ENCODE results near the gene ZFP14.
A peak's percentile ranks its signal among the peaks of the same experiment; 100 is the strongest.

Gene ZFP14

GRCh38 chr19:36378625-36379509, at the start of gene ZFP14:
ZFP14 (minus strand) TSS chr19:36379201; CDS start chr19:36367892, 11,309 bp downstream.
- DNase-seq: peak; percentile 97

DNA sequence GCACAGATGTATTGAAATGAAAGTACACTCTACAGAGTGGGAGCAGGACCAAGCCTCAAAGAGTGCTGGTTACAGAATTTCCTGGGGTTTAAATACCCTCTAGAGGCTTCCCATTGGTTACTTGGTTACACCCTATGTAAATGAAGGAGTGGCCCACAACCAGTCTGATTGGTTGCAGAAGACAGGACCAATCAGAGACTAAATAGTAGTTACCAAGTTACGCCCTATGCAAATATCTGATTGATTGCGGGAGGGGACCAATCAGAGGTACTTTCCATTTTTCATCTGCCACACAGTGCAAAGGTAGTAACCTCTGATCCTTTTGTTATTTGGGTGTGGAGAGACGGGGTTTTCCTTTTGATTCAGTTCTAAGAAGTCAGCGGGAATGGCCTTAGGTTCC, 44.9 kb upstream of the ZFP14 start:
- no peak for DNase-seq

- no peak for DNase-seq
Observed at GRCh38 chr19:36421749-36422481, 42.9 kb upstream of the ZFP14 start.

- DNase-seq: no peak
Observed at GRCh38 chr19:36420961-36421748, 42.2 kb upstream of the ZFP14 start.

GRCh38 chr19:36418287-36419001, 39.4 kb upstream of the ZFP14 start, which contains the start of gene ZFP82:
ZFP82 (minus strand) TSS chr19:36418644; CDS start chr19:36409789, 8,855 bp downstream.
- DNase-seq: peak; percentile 82

DNA sequence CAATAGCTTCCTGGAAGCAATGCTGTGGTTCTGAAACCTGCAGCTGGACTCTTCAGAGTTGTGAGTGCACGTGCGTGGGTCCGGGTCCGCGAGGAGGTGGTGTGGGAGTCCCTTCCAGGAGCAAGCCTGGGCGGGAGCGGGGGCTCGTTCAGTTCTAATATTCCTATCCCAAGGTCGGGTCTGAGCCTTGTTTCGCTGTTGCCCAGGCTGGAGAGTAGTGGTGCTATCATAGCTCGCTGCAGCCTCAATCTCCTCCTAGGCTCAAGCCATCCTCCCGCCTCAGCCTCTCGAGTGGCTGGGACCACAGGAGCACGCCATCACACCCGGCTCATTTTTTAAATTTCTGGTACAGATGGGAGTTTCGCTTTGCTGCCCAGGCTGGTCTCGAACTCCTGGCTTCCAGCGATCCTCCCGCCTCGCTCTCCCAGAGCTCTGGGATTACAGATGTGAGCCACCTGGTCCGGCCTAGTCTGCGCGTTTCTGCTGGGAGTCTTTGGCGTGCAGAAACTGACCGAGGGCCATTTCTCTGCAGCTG, 38.8 kb upstream of the ZFP14 start:
- DNase-seq: no peak

GRCh38 chr19:36409841-36410240, 30.8 kb upstream of the ZFP14 start:
- DNase-seq: no peak

- DNase-seq: no peak
Observed at GRCh38 chr19:36408101-36408500, 29.1 kb upstream of the ZFP14 start.

DNA sequence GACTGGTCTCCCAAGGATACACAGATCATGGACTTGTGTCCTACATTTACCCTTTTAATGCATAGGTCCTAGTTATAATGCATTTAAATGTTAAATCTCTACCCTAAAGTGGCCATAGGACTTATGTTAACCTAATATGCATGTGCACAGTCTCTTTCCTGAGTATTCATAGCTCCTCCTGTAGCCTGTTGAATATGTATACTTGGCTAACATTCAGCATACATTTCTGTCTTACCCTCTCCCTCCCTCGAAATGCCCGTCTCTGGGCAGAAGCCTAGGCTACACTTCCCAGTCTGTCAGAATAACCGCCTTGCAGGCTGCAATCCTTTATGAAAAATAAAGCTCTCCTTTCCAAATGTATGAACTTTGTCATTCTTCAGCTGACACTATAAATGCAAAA, 25.5 kb upstream of the ZFP14 start:
- DNase-seq: no peak

DNA sequence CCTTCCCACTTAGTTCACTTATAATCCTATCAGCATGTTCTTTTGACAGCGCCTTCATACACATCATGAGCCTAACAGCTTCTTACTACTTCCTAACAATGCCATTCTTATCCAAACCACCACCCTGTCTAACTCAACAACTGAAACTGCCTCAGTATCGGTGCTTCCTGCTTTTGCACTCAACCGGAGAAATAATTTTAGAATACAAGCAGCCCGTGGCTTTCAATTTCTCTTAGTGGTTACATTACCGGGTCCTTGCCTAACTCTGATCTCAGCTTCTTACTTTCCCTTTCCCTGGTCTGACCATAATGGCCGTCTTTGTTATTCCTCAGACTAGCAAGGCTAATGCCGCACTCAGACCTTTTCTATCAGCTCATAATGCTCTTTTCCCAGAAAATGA, 22.5 kb upstream of the ZFP14 start:
- DNase-seq: no peak

DNA sequence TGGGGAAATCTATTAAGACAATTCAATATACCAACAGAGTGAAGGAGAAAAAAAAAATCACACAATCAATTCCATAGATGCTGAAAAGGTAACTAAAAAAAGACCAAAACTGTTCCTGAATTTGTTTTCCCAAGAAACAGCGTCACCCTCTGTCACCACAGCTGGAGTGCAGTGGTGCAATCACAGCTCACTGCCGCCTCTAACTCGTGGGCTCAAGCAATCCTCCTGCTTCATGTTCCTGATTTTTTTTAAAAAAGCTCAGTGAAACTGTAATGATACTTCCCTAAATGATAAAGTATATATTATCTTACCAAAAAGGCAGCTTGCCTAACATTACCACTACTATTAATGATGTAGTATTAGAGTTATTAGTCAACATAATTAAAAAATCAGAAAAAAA, 19.6 kb upstream of the ZFP14 start:
- DNase-seq: no peak

DNA sequence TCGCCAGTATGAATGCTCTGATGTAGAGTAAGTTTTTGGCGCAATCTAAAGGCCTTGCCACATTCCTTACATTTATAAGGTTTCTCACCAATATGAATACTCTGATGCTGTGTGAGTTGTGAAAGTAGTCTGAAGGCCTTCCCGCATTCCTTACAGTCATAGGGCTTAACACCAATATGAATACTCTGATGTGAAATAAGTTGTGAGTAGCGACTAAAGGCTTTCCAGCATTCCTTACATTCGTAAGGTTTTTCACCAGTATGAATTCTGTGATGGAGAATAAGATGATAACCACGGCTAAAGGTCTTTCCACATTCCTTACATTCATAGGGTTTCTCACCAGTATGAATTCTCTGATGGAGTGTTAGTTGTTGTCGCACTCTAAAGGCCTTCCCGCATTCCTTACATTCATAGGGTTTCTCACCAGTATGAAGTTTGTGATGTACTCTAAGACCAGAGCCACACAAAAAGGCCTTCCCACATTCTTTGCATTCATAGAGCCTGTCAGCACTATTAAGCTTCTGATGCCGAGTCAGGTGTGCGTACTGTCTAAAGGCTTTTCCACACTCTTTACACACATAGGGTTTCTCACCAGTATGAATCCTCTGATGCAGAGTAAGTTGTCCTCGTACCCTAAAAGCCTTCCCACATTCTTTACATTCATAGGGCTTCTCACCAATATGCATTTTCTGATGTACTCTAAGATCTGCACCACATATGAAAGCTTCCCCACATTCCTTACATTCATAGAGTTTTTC, 14.1 kb upstream of the ZFP14 start:
- no peak for DNase-seq

- no peak for DNase-seq
Observed at GRCh38 chr19:36379510-36379819, 464 bp upstream of the ZFP14 start.

DNA sequence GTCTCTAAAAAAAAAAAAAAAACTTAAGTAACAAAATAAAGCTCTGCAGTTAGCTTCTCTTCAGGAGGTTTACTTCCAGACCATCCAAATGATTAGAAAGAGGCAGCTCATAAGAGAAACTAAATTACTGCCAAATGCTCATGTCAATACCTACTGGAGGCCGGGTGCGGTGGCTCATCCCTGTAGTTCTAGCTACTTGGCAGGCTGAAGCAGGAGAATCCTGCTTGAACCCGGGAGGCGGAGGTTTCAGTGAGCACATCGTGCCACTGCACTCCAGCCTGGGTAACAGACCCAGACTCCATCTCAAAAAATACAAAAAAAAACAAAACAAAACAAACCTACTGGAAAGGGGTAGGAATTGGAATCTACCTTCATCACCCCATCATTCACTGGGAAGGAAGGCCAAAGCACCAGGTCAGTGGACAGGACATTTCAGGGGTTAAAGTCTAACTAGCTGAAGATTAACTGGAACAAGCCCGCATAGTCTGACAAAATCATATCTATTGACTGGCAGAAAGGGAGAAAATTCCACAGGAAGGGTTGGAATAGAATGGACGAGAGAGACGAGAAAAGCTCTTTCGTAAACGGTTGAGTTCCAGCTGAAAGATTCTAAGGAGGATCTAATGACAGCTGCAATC, 1.3 kb downstream of the ZFP14 start:
- no peak for DNase-seq

DNA sequence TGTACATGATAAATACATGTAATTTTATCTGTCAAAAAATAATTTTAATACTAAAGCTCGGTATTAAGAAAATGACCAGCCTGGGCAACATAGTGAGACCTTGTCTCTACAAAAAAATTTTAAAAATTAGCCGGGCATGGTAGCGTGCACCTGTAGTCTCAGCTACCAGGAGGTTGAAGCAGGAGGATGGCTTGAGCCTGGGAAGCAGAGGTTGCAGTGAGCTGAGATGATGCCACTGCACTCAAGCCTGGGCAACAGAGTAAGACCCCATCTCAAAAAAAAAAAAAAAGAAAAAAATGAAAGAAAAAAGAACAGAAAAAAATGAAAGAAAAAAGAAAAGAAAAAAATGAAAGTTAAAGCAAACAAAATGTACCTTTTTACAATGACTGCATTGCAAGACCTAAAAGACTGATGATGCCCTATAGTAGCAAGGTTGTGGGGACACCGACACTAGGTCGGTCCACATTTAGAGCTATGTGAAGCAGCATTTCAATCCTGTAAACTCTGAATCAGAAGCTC, 5.3 kb downstream of the ZFP14 start:
- no peak for DNase-seq

DNA sequence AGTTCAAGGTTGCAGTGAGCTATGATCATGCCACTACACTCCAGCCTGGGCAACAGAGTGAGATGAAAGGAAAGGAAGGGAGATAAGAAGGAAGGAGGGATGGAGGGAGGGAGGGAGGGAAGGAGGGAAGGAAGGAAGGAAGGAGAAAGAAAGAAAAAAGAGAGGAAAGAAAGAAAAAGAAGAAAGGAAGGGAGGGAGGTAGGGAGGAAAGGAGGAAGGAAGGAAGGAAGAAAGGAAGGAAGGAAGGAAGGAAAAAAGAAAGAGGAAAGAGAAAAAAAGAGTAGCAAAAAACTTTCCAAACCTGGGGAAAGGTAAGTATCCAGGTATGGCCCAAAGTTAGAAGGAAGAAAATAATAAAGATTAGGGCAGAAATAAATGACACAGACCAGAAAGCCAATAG, 7.1 kb downstream of the ZFP14 start:
- DNase-seq: no peak

DNA sequence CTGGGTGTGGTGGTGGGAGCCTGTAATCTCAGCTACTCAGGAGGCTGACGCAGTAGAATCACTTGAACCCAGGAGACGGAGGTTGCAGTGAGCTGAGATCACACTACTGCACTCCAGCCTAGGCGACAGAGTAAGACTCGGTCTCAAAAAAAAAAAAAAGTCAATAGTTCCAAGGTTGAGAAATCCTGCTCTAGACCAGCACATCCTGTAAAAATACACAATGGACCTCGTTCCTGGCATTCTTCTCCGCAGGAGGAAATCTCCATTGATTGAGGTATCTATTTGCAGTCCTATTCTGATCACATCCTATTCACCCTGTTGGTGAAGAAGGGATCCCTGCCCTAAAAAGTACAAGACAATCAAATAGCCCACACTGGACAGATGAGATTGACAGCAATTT, 15.2 kb downstream of the ZFP14 start:
- no peak for DNase-seq

- DNase-seq: no peak
Observed at GRCh38 chr19:36340786-36341372, 38.1 kb downstream of the ZFP14 start.

GRCh38 chr19:36331353-36332228, 47.4 kb downstream of the ZFP14 start:
- peak; percentile 80 for DNase-seq
